Liver (tissue), 3 donors: ENCODE measurements around the gene GBGT1.

Source experiments
- ATF3 ChIP-seq: IDR thresholded peaks from 2 replicates; pipeline ENCODE4 v1.6.1; 2016; ENCODE audit warnings: antibody characterized with exemption
- CTCF ChIP-seq: fragments of 150-350 bp; IDR thresholded peaks from 2 replicates; pipeline ENCODE4 v1.5.1; 2017; ENCODE audit warnings: improper control_type of control experiment, low read depth, low read length; ENCODE audit not compliant: missing input control
- FOXA1 ChIP-seq: IDR thresholded peaks from 2 replicates; pipeline ENCODE4 v1.6.1; 2016; ENCODE audit warnings: antibody characterized with exemption
- GABPA ChIP-seq, 2 donors: IDR thresholded peaks in 1 of 2; conservative IDR thresholded peaks in 1 of 2; 2 replicates each; pipeline ENCODE4 v1.6.1; 2016; ENCODE audit warnings: antibody characterized with exemption in 2 of 2, mild to moderate bottlenecking in 1 of 2, moderate library complexity in 1 of 2
- RAD21 ChIP-seq, 2 donors: IDR thresholded peaks; 2 replicates each; pipeline ENCODE4 v1.6.1; 2016; ENCODE audit warnings: antibody characterized with exemption in 2 of 2, mild to moderate bottlenecking in 2 of 2
- REST ChIP-seq: IDR thresholded peaks from 2 replicates; pipeline ENCODE4 v1.6.1; 2016; ENCODE audit warnings: antibody characterized with exemption, mild to moderate bottlenecking
- TAF1 ChIP-seq: conservative IDR thresholded peaks from 2 replicates; pipeline ENCODE4 v1.6.1; 2016; ENCODE audit warnings: antibody characterized with exemption, mild to moderate bottlenecking
- donor health status: healthy.
- donor health status: healthy.

GRCh38 chr9:133165452-133165730, 1.7 kb upstream of the GBGT1 start:
- TF ChIP-seq CTCF (no peak), RAD21 (IDR thresholded peaks at IDR 0.05) (no peak), FOXA1 (no peak), ATF3 (no peak), GABPA (IDR thresholded peaks at IDR 0.05 in 1 of 2, conservative IDR thresholded peaks at IDR 0.05 in 1 of 2) (no peak), REST (no peak), TAF1 (no peak)
